Measurements from ENCODE around the gene SH3GL3.

- TF ChIP-seq PRDM4 (tag by site-specific recombination; IDR thresholded peaks at IDR 0.05) = no peak
- no peak for TF ChIP-seq OVOL3 (tag by site-specific recombination; IDR thresholded peaks at IDR 0.05)
- TF ChIP-seq CTCF (tag by site-specific recombination; IDR thresholded peaks at IDR 0.05) = no peak
- no peak for TF ChIP-seq ZSCAN18 (tag by site-specific recombination; IDR thresholded peaks at IDR 0.05)
- TF ChIP-seq SALL2 (tag by site-specific recombination; IDR thresholded peaks at IDR 0.05; ENCODE audit: borderline replicate concordance) = no peak
- no peak for TF ChIP-seq MYNN (tag by site-specific recombination; IDR thresholded peaks at IDR 0.05; ENCODE audit: borderline replicate concordance)
- no peak for TF ChIP-seq YY1 (tag by site-specific recombination; IDR thresholded peaks at IDR 0.05)
- no peak for TF ChIP-seq ZNF16 (tag by site-specific recombination; IDR thresholded peaks at IDR 0.05; ENCODE audit: low read depth)
- TF ChIP-seq ZNF423 (tag by site-specific recombination; IDR thresholded peaks at IDR 0.05) = no peak
- TF ChIP-seq ZNF488 (tag by site-specific recombination; IDR thresholded peaks at IDR 0.05) = no peak
- TF ChIP-seq ZSCAN30 (tag by site-specific recombination; IDR thresholded peaks at IDR 0.05) = no peak
- TF ChIP-seq ZNF544 (tag by site-specific recombination; IDR thresholded peaks at IDR 0.05) = no peak
- TF ChIP-seq ZNF600 (tag by site-specific recombination; IDR thresholded peaks at IDR 0.05) = no peak
Measured at GRCh38 chr15:83556754-83557153, 109.6 kb downstream of the SH3GL3 start.
